ENCODE measurements around the gene PSMC3.

The PSMC3 gene

DNA sequence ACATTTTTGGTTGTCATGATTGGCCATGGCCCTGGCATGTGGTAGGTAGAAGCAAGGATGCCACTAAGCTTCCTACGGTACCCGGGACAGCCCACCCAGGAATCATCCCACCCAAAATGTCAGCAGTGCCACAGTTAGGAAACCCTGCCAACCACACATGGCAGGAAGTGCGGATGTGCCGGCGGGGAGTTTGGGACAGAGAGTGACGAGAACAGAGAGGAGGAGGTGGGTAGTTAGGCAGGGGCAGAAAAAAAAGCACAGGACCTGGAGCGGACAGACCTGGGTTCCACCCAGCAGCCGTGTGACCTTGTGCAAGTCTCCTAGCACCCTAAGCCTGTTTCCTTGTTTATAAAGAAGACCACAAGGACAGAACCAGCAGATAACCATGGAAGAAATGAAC lies 51.2 kb downstream of the PSMC3 start:
- DNase-seq = no peak

DNA sequence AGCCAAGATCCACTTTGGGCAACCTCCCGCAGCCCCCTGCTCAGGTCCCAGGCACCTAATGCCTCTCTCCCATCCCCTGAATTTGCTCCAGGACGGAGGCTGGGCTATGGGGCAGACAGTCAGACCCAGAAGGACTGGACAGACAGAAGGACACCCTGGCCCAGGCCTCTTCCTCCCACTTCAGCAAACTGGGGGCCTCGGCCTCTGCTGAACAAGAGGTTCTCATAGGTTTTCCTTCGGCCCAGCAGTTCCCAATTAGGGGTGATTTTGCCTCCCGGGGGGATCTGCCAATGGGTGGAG lies 51.6 kb downstream of the PSMC3 start:
- DNase-seq = no peak

DNA sequence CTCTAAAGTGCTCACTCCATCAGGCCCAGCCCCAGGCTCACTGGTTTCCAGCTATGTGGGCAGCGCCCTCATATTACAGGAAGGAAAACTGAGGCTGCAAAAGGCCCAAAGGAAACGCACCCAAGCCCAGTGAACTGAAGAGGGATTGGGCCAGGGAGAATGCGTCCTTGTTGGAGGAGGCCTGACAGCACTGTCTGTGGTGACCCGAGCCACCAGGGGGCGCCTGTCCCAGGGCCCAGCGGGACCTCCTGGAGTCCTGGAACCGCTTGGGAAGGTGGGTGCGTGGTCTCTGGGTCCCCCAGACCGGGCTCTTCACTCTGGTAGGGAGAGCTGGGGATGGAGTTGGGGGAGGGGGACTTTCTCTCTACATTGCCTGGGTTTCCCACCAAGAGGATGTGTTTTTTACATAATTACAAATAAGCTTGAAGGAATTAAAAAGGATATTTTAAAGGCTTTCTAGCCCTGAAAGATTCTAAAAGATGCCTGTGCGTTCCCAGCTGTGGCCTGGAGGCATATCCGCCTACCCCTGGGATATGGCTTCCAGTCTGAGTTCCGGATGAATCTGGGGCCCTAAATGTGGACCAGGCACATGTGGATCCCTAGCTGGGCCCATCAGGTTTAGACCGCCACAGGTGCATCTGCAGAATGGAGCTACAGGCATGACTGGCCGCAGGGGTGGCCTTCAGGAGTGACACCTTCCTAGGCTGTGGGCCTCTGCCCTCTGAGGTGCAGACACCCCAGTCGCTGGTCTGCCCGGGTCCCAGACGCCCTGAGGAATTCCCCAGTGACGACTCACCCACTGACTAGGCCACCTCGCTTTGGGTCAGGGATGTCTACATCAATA lies 52.1 kb downstream of the PSMC3 start:
- peak; percentile 94 for DNase-seq

DNA sequence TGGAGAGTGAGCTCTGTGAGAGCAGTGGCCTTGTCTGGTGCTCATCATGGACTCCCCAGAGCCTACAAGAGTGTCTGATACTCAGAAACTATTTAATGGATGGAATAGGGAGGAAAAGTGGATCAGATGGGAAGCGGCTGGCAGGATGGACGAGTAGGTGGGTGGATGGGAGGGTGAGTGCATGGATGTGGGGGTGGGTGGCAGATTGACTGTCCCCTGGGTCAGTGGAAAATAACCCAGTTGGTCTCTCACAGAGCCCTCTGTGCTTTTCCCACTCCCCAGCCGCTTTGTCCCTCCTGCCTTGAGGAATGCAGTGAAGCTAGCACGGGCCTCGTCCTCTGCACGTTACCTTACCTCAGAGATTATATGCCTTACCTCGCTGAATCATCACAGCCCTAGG lies 53.8 kb downstream of the PSMC3 start:
- DNase-seq = no peak

DNA sequence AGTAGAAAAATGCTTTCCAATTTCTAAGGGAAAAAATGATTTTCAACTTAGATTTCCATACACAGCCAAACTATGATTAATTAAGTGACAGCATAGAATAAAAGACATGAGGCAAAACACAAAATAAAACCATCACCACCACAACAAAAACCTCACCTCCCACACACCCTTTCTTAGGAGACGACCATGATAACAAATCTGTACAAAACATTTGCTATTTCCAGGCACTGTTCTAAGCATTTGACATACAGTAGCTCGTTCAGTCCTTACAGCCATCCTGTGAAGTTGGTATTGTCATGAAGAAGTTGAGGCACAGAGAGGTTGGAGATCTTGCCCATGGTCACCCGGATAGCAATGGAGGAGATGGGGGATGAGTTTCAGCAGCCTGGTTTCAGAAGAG lies 56.6 kb downstream of the PSMC3 start:
- peak; percentile 49 for DNase-seq

Measured in stimulated activated CD8-positive, alpha-beta memory T cell treated with anti-CD3 and anti-CD28 coated beads, Interleukin-4, amount 100 ng/mL, for 48 hours (primary cell).